Measurements from ENCODE around the gene GRIK2.
"Not testable (repeated sequence)": the region's sequence is repeated elsewhere in the genome, so short reads cannot be mapped to it uniquely, and the experiment has no call there.

The GRIK2 gene

DNA sequence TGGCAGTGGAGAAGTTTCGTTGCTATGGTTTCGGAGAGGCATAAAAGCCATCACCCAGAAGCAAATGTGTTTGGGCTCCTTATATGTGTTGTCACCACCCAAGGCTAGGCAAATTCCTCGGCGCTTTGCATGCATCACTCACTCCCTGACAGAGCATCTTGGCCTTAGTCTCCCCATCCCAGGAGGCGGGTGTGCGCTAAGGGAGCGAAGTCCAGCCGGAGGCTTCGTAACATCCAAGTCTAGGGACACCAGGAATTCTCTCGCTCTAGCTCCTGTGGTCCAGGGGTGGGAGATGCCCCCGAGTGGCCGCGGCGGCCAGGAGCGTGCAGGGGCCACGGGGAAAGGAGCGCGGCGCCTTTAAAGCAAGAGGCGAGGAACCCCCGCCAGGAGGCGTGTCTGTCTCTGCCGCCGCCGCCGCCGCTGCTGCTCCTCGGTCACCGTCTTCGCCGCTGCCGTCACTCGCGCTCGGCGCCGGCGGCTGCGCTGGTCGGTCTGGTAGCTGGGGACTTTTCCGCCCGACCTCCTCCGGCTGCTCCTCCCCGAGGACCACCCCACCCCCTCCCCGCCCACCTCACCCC is at the start of gene GRIK2:
Gene GRIK2 (plus strand): TSS at position 458 of the 578 bp plus-strand sequence.
- DNase-seq (ENCODE audit: low read depth in 2 of 2), result no peak

DNA sequence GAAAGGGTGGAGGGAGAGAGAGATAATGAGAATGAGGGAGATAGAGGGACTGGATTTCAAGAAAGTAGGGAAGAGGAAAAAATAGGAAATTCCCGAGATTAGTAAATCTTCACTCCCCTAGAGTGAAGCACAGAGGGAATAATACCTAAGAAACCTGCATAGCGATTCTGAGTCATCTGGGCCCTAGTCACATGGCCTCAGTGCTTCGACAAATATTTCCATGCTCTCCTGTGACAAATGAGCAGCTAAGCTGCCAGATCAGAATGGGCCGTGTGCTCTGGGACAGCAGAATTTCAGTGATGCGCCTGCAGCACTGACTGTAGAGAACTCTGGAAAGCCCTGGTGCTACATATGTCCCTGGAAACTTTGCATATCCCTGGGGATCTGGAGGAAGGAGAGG is 48.6 kb upstream of the GRIK2 start:
- no peak for DNase-seq (ENCODE audit: low read depth in 2 of 2)

DNA sequence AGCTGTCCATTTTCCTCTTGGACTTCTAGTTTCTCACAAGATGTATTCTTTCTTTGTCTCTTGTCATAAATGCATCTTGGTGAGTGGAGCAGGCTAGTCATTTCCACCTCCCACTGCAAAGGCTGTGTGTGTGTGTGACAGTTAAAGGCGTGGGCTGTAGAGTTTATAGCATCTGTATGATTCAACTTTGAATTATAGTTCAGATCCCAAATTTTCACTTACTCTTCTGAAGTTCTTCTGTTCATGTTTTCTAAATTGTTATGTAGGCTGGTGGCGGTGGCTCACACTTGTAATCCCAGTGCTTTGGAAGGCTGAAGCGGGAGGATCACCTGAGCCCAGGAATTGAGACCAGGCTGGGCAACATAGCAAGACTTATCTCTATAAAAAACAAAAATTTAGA is 44.7 kb upstream of the GRIK2 start:
- no peak for DNase-seq (ENCODE audit: low read depth in 2 of 2)

DNA sequence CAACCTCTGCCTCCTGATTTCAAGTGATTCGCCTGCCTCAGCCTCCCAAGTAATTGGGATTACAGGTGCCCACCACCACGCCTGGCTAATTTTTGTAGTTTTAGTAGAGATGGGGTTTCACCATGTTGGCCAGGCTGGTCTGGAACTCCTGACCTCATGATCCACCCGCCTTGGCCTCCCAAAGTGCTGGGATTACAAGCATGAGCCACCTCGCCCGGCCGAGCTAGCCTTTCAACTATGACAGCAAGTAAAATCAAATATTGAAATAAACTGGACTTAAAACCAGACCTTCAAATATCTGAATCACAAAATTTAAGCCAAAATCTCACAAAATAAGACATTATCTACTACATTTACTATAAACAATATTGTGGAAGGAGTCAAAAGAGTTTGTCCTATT is 42.9 kb upstream of the GRIK2 start:
- DNase-seq (ENCODE audit: low read depth in 2 of 2), result not testable (repeated sequence)

DNA sequence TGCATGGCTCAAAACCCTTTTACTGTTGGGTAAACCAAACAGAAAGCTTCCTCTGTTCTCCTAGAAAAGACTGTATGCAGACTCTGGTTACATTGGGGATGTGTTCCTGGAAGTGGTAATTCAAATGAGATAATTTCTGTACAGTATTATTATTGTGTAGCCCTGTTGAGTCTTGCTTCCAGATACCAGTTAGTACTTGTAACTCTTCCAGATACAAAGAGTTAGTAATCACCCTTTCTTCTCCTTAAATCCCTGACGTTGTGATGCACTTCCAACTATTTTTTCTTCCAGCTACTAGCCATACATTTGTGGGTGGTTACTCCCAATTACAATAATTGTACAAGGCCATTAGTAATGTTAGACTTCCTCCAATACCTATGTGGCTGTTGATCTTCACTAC is 42.3 kb upstream of the GRIK2 start:
- DNase-seq (ENCODE audit: low read depth in 2 of 2), result no peak

DNA sequence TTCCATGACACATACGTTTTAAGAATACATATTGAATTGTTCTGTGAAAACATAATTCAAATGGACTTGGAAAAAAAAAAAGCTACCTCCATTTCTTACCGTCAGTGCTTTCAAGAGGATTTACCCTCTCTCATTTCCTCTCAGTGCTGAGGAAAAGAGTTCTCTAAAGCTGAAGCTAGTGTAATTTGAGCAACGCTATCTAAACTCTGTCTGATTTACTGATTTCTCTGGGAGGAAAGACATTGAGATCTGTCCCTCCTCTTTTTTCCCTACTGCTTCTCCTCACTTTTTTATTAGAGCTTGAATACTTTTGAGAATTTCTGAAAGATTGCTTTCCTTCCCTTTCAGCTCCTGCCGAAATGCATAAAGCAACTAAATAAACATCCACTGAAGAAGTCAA is 41.2 kb upstream of the GRIK2 start:
- no peak for DNase-seq (ENCODE audit: low read depth in 2 of 2)

DNA sequence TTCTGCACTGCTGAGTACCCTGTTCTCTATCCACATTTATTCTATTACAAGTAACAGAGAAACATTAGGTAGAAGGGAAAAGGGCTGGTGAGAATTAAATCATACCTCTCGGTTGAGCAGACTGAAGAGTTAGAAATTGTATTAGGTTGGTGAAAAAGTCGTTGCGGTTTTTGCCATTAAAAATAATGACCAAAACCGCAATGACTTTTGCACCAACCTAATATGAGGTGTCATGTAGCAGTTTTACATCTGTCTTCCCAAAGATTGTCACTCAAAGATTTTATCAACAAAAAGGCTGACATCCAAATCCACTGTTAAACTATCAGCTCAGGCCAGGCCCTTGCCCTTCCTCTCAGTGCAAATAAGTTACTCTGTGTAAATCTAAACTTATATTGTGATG is 28.3 kb upstream of the GRIK2 start:
- DNase-seq (ENCODE audit: low read depth in 2 of 2), result no peak

DNA sequence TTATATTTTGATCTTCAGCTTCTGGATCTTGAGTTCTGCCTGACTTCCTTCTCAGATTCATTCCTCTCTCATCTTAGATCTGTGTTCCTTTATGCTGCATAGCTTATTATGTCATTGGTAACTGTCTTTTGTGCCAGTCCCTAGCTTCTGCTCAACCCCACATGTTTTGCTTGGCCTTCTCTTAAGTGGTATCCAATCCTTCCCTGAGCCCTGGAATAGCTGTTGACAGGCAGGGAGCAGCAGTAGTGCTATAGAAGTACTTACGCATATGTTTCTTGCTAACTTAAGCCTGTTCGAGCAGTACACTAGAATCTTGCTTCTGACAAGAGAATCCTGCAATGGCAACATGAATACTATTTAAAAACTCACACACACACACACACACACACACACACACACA is 13.6 kb upstream of the GRIK2 start:
- DNase-seq (ENCODE audit: low read depth in 2 of 2), result no peak

DNA sequence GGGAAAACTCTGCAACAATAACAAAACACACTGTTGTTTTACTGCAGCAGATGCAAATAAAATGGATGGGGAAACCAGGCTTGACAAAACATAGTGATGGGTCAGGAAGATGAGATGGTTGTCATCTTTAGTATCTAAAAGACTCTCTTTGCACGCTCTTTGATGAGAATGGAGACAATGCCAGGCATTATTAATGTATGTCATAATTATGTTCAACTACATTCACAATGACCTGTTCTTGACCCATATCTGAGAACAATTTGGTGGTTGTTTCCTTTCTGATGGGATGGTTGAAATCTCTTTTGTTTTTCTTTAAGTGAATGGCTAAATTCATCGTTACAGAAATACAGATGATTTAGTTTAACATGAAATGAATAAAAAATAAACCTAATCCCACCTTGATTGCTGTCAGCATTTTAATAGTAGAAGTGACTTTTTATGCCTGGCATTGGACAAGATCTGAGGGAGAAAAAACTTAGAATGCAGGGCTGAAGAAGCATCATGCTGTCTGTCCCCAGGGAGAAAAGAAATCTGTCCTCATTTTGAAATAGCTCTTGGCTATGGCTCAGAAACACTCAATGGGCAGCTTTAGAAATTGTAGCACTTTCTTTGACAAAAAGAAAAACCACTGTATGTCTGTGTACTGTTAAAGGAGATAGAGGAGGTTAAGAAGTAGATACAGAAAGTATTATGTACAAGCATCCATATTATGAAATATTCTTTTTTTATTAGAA is 12.4 kb upstream of the GRIK2 start:
- no peak for DNase-seq (ENCODE audit: low read depth in 2 of 2)

DNA sequence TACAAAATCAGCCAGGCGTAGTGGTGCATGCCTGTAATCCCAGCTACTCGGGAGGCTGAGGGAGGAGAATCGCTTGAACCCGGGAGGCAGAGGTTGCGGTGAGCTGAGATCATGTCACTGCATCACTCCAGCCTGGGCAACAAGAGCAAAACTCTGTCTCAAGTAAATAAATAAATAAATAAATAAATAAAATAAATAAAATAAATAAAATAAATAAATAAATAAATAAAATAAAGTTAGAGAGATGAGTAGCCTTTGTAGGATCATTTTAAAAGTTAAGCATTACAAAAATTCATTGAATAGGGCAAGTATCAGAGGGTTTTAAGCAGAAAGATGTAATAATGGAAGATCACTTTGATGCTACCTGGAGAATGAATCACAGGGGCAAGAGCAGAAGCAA is 9.8 kb upstream of the GRIK2 start:
- not testable (repeated sequence) for DNase-seq (ENCODE audit: low read depth in 2 of 2)

DNA sequence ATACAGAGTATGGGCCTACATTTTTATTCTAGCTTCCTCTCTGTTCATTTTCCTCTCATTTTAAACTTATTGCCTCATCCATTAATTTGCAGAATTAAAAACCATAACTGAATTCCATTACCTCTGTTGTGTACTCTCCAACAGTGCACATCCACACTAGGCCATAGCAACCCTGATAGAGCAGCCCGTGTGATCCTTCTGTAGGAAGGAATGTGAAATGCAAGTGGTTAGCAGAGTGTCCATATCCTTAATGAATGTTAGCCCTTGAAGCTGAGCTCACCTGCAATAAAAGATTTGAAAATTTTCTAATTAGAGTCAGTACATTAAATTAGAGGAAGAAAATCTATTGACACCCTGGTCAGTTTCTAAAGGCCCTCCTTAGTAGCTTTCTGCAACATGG is 6.5 kb upstream of the GRIK2 start:
- DNase-seq (ENCODE audit: low read depth in 2 of 2), result no peak

DNA sequence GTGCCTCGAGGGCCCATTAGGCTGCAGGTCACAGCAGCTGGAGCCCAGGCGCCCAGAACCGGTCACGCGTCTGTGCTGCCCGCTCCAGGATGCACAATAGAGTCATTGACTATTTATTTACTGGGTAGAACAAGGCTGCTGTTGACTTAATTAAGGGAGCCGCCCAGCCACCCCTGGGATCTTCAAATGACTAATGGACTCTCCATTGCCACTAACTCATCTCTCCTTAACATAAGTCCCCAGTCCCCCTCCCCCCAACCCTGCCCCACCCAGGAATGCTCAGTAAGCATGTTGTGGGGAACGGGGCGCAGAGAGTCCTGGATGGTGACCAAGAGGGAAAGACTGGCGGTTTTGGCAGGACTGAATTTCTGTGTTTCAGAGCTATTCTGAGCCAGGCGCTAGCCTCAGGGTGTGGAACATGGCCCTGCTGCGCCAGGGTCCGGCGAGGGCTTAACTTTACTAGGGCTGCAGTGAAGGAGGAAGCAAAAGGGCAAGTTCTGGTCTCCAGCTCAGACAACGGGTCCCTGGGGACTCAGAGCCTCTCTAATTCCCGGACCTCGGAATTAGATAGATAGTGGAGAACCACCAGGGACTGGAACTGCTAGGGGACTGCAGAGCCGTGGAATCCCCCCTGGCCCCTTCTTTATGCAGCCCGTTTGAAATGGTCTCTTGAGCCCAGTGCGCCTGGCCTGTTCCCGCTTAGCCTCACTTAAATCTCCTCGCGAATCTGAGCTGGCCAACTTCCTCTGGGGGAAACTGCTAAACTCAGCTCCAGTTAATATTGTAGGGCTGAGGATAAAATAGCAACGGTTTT is 1.5 kb upstream of the GRIK2 start:
- DNase-seq (ENCODE audit: low read depth in 2 of 2), result no peak

DNA sequence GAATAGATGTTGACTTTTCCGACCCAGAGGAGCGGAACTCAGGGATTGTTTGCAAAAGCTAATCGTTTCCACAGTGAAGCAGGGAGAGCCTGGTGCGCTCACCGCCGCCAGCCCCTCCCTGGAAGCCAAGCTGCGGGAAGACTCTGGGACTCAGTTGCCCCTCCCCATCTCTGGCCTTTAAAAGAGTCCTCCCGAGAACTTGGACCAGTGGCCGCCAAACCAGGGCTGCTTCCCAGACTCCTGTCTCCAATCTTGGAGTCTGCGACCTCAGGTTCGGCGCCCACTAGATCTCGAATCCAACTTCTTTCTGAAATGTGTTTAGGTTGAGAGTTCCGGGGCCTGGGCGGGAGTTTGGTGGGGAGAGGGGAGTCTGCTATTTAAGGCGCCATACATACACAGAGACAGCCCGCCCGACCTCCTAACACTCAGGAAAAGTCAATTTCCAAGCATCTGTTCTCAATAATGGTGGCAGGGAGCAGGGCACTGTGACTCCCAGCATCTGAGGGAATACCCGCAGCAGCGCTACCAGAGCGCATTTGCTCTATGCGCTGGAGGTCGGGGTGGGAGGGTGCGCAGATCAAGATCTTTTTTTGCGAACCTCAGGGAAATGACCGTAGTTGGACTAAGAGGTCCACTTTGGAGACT is 800 bp upstream of the GRIK2 start:
- DNase-seq (ENCODE audit: low read depth in 2 of 2), result no peak

DNA sequence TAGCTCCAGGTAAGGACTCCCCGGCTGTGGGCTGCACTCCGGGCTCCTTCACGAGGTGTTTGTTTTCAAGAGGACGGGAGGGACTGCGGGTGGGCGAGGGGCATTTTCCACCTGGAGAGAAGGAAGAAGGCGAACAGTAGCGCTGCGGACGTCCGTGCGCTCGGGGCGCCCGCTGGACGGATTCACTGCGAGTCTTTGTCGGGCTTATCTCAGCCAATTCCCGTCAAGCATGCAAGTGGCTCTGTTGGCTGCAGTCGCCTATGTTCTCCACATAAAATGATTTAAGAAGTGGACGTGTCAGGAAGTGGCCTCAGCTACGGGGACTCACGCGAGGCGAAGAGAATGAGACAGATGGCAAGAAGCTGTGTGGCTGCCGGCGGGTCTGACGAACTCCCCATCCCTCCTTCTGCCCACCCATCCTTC is 332 bp downstream of the GRIK2 start:
- no peak for DNase-seq (ENCODE audit: low read depth in 2 of 2)

DNA sequence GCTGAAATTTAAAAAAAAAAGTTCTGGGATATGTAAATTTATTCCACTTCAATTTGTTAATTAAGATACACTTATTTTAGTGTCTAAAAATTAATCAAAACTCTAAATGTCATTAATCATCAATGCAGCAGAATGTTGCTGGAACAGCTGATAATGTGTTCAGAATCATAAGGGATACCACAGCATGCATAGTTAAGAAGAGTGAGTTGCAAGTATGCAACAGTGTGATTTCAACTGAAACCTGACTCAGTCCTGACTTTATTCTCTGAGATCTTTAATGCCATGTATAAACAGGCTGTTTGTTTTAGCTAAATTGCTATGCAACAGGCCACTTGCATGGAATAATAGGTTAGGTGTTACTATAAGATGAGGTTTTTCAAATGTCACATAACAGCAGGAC is 1.4 kb downstream of the GRIK2 start:
- DNase-seq (ENCODE audit: low read depth in 2 of 2), result no peak

DNA sequence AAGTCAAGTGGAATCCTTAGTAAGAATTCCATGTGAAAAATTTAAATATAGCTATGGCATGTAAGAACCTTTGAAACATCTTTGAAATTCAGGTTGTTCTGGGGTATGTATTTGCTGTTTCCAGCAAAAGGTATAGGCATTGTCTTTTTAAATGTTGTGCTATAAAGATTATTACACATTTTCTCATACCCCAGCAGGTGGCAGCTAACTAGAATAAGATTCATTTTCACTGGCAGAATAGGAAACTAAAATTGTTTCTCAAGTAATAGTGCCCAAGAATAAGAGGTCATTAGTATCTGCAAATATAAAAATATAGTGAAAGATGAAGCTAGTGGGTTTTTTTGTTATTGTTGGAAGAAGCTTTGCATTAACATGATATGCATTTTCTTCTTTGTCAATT is 1.8 kb downstream of the GRIK2 start:
- no peak for DNase-seq (ENCODE audit: low read depth in 2 of 2)

DNA sequence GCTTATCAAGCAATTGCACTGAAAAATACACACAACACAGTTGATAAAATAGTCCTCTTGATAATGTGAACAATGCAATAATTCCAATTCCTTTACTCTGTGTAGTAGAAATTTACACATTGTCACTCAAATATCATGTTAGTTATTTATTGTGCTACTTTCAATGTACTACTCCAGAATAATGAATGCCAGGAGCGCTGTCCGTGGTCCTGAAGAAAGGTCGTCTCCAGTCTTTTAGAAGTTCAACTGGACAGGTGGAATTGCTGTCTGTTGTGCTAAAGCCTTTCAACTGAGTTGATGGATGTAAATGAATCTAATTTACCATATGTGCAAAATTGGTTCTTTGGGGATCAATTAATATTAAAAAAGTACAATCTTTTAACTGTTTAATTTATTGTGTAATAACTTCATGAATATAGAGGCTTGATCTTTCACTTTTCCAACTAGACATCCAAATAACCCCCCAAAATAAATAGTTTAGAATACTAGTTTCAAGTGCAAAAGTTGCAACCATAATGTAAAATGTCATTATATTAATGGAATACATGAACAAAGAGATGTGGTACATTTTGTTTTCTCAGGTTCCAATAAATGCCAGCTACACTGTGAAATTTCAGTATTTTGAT is 3.2 kb downstream of the GRIK2 start:
- DNase-seq (ENCODE audit: low read depth in 2 of 2), result no peak

DNA sequence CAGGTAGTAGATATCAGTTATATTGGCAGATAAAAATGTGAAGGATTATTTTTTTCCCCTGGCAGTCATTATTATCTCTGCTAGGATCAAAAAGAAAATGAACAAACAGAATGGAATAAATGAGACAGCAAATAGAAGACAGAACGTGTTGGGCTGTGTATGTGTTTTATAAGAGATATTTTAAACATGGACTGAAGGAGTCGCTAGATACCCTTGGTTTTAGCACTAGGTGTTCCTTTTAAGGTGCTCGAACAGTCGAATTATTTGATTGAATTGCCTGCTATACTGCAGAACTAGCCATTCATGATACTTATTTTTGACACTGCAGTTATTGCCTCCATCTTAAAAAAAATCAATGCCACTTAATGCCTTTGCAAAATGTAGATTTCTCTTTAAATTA is 3.7 kb downstream of the GRIK2 start:
- no peak for DNase-seq (ENCODE audit: low read depth in 2 of 2)

DNA sequence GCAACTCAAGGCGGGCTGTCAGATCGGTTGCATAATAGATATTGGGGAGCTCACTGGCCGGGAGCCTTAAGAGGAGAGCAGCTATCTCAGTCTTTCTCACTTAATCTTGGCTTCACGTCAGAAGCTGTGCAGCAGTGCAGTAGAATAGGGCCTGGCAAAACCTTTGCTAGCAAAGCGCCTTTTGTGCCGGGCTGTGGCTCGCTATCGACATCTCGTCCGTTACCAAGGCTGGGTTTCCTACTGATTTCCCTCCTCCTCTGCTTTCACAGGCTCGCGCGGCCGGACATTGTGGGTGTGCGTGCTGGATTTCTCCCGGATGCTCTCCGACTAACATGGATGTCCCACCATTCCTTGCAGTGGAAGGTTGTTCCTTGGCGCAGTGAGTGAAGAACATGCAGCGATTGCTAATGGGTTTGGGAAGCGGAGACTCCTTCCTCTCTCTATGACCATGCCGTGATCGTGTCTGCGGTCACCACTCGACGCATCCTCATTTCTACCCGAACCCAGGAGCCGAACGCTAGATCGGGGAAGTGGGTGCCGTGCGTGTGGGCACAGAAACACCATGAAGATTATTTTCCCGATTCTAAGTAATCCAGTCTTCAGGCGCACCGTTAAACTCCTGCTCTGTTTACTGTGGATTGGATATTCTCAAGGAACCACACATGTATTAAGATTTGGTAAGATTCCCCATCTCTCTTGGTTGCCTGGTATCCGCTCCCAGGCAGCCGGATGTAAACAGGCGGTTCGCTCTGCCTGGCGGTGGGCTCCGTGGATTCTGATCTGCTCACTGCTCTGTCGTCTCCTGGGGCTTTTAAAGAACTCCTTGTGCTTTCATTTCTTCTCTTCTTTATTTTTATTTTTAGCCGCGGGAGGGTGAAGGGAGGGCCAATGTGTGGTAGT is 5.5 kb downstream of the GRIK2 start:
- DNase-seq (ENCODE audit: low read depth in 2 of 2), result no peak

DNA sequence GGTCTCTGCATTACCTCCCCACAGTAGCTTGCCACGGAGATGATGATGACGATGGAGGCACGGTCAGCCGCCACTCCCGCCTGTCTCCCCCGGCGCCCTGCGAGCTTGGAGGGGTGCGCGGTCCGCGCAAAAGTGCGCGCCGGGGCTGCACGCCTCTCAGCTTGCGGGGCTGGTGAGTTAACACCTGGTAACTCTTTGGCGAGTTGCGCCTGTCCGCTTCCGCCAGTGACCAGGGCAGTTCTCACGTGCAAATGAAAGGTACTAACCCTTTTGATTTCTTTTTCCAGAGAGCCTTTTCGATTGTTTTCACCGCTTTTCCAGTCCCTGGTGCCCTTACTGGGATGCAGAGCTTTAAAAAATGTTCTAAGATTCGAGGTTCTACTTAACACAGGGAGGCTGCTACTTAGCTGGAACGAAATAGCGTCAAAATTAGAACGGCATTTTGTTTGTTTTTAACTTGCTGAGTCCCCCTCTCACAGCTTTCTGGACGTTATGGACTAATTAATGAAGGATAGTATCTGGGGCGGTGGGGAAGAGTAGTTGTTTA is 6.2 kb downstream of the GRIK2 start:
- DNase-seq (ENCODE audit: low read depth in 2 of 2), result no peak

All from activated CD8-positive, alpha-beta memory T cell treated with anti-CD3 and anti-CD28 coated beads for 4 hours (primary cell).